GM12892 (cell line): ENCODE results near the gene SUSD1.

Source experiments
- DNase-seq: peaks from one replicate; pipeline ENCODE4 v3.0.0; 2011; ENCODE audit not compliant: insufficient read length
- FAIRE-seq: peaks from 2 replicates; lab custom pipeline; 2011; peaks lifted over from hg19 to GRCh38; lab: Jason Lieb, UNC
- POLR2A ChIP-seq: IDR thresholded peaks from 2 replicates; pipeline ENCODE4 v1.6.1; 2011; ENCODE audit warnings: low read depth, low read length, control low read depth
- POLR2AphosphoS5 ChIP-seq: IDR thresholded peaks from 2 replicates; pipeline ENCODE4 v1.6.1; 2011; ENCODE audit warnings: low read depth, low read length, control low read depth
- TAF1 ChIP-seq: IDR thresholded peaks from 2 replicates; pipeline ENCODE4 v1.6.1; 2011; ENCODE audit warnings: low read depth, mild to moderate bottlenecking, control low read depth, low read length, borderline replicate concordance

The SUSD1 gene

DNA sequence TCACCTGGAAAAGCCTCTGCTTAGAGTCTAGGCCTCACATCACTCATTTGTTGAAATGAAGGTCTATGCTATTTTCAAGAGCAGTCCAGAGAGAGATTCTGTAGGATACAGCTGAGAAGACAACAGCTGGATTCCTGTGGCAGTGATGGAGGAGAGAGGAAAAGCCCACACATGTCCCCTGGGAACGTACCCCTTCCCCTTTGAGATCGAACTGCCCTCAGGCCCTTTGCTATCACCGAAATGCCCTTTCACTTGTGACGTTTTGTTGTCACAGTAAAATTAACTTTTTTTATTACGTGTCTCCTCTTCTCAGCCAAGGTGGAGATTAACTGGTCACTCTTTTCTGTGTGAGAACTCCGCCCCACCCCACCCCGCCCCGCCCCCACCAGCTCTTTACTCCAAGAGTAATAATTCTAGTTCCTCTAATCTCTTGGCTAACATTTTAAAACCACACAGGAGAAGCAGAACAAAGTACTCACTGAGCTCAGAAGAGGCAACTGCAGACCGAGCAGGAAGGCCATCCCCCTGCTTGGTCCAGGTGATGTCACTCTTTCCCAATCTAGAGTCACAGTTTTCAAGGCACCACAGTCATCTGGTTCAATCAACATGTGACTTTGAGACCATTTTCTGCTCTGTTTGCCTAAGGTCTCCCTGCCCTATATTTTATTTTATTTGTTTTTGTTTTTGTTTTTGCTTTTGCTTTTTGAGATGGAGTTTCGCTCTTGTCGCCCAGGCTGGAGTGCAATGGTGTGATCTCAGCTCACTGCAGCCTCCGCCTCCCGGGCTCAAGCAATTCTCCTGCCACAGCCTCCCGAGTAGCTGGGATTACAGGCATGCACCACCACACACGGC lies 105.6 kb downstream of the SUSD1 start:
- DNase-seq (peak; percentile 34), FAIRE-seq (no peak)
- TF ChIP-seq TAF1 (no peak), POLR2A (no peak), POLR2AphosphoS5 (no peak)

DNA sequence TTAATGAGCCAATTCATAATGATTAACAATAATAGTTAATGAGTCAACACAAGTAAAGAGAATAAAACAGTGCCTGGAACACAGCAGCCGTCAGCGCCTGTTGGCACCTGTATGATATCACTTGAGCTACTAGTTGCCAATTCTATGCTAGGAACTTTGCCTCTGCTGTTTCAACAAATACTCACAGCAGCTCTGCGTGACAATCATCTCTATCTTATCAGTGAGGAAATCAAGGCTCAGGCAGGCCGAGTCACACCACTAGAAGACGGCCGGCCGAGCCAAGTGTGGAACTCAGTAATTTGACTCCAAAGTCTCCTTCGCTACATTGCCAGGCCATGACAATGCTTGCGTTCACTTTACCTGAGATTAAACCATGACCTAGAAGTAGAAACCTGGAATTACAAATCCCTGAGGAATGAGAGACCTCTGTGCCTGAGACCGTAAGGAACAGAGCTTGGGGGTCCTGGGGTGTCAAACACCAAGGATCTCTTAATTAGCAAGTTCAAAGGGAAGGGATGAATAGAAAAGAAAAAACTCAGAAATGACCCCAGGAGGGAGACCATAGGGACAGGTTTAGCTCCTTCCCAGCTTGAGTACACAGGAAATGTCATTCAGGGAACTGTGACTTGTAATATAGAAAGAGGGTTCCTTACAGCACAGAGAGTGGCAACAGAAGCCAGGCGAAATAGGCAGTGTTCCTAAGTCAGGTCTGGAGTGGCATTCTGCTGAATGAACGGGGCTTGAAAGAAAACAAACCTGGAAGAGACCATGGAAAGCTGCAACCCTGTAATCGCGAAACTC lies 109.1 kb downstream of the SUSD1 start:
- TF ChIP-seq TAF1 (no peak), POLR2AphosphoS5 (no peak), POLR2A (no peak)
- no peak for DNase-seq
- no peak for FAIRE-seq

DNA sequence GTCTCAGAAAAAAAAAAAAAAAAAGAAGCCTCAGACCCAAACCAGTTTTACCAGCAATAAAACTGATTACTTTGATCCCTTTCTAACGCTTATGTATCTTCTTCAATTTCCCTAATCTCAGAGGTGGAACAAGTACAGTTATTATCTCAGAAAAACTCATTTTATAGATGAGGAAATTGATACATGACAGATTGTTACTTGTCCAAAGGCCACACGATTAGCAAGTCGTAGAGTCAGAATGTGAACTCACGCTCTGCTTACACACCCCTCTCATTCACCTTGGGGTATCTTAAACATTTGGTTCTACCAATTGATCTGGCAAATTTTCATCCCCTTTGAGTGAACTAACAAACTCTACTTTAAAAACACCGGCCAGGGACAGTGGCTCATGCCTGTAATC lies 110.2 kb downstream of the SUSD1 start:
- DNase-seq, result no peak

DNA sequence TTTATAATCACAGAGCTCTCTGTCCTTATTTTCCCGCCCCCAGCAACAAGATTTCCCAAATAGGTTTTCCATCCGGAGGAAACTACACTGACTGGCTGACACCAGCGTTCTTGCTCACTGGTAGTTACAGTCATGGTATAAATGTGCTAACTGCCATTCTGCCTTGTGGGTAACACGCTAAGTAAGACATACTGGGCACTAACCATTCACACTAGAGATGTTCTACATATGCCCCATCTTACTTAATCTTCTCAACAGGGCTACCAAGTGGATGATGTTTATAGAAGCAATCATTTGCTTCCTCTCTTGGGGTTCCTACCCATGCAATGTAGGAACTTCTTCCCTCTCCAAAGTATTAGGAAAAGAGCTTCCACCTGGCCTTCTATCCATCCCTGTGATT lies 111.5 kb downstream of the SUSD1 start:
- no peak for FAIRE-seq
- TF ChIP-seq TAF1, result no peak
- TF ChIP-seq POLR2A, result no peak
- DNase-seq, result no peak

More for the DNA sequence above, 110.2 kb downstream of the SUSD1 start:
- no peak for FAIRE-seq
- TF ChIP-seq POLR2A (no peak), POLR2AphosphoS5 (no peak), TAF1 (no peak)

DNA sequence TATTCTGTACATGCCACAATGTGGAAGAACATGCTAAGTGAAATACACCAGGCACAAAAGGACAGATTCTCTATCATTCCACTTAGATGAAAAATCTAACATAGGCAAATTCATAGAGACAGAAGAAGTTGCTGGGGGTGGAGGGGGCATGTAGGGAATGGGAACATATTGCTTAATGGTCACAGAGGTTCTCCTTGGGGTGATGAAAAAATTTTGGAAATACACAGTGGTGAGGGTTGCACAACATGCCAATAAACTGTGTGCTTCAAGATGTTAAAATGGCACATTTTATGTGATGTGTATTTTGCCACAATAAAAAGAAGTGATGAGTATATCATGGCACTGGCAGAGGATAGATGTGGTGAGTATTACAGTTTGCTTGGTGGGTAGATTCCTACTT lies 111.9 kb downstream of the SUSD1 start:
- DNase-seq, result no peak
- TF ChIP-seq TAF1 (no peak), POLR2A (no peak), POLR2AphosphoS5 (no peak)
- no peak for FAIRE-seq

DNA sequence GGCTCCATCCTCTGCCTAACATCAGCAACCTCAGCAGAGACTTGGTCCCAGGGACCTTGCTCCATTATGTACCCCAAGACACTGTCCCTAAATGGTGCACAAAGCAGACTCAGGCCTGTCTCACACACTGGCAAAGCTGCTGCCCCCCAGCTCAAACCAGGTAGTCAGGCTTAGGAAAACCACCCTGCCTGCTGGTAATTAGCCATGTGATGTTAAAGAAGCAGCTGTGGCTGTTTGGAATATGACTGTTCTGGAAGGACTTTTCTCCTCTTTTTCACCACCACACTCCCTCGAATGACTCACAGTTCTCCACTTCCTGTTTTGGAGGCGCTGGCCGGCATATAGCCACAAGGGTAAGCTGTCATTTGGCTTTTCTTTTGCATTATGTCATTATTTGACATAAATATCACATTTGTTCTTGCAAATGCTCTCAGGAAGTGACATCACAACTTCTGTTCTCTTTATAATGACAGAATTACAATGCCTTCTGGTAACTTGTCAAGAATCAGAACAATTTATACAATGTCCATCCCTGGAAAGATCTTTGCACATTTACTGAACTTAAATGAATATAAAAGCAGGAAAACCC lies 113.9 kb downstream of the SUSD1 start:
- DNase-seq (peak; percentile 40), FAIRE-seq (no peak)
- TF ChIP-seq POLR2A, result no peak
- no peak for TF ChIP-seq POLR2AphosphoS5
- TF ChIP-seq TAF1, result no peak

DNA sequence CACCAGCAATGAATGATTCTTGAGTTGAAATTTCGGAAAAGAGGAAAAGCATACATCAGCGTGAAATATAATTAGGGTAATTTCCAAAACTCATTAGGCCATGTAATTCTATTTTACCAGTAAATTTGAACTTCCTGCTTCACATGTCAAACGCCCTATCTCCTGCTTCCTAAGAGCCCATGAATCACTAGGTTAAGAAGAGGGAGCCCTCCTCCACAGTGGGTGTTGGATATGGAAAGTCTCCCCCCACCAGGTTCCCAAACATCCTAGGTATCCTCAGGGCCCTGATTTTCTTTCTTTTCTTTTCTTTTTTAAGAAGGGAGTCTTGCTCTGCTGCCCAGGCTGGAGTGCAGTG lies 115.2 kb downstream of the SUSD1 start:
- no peak for TF ChIP-seq POLR2AphosphoS5
- TF ChIP-seq POLR2A, result no peak
- TF ChIP-seq TAF1, result no peak
- no peak for FAIRE-seq
- no peak for DNase-seq

DNA sequence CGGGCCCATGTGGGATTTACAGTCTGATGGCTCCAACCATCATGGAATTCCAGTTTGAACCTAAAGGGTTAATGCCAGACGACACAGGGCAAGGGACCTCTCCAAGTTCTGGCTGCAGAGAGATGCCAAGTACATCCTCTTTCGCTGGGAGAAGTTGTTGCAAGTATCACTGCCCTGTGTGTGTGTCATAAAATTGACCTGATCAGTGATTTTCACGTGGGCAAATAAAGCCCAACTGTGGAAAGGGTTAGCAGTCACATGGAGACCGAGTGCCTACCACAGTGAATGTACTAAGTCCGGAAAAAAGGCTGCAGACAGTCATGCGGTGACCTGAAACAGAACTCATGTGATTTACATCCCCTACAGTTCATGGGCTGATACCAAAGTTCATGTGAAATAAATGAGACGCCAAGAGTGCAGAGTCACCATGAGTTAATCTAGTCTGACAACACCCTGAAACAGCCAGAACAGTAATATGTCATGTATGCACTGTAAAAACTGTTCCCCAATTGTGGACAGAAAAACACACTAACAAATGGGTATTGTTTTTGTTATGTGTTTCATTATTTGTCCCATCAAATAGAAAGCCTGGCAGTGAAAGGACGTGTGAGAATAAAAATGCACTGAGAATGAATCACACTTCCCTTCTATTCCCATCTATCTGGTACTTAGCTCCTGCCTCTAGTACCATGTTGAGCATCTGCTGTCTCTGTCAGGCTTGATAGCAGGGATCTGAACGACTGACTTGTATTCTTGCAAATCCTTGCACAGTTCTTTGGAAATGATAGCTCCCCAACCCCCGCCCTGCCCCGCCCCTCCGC lies 115.7 kb downstream of the SUSD1 start:
- DNase-seq (no peak), FAIRE-seq (no peak)
- no peak for TF ChIP-seq POLR2A
- no peak for TF ChIP-seq POLR2AphosphoS5
- TF ChIP-seq TAF1, result no peak

DNA sequence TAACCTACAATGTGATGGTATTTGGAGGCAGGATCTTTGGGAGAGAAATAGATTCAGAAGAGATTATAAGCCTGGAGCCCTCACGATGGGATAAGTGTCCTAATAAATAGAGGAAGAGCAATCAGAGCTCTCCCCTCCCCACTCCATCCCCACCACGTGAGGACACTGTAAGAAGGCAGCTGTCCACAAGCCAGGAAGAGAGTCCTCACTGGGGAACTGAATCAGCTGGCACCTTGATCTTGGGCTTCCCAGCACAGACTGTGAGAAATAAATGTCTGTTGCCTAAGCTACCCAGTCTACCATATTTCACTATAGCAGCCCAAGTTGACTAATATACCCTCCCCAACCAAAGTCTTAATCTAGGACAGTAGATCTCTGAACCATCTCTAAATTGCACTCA lies 118.1 kb downstream of the SUSD1 start:
- TF ChIP-seq POLR2A (no peak), TAF1 (no peak), POLR2AphosphoS5 (no peak)
- FAIRE-seq (no peak), DNase-seq (no peak)

DNA sequence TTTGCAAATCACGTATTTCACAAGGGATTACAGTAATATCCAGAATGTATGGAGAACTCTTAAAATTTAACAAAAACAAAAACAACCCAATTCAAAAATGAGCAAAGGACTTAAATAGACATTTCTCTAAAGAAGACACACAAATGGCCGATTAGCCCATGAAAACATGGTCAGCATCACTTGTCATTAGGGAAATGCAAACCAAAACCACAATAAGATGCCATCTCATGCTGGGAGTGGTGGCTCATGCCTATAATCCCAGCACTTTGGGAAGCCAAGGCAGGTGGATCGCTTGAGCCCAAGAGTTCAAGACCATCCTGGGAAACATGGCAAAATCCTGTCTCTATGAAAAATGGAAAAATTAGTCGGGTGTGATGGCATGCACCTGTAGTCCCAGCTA lies 120.2 kb downstream of the SUSD1 start:
- FAIRE-seq (no peak), DNase-seq (no peak)
- TF ChIP-seq POLR2AphosphoS5, result no peak
- TF ChIP-seq POLR2A, result no peak
- TF ChIP-seq TAF1, result no peak

DNA sequence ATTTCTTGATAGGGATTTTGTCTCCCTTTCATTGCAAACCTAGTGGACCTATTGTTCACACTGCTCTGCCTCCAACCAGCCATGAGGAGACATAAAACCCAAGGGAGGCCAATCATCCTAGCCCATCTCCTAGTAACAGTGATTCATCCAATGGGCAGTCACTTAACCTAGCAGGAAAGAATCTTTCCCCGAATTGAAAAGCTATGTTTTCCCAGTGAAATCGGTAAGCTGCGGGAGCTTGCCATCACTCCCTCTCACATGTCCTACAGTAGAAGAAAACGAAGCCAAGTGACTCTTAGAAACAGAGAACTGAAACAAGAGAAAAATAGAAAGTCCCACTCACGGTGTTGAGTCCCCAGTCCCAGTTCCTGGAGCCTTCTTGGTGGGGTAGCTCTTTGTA lies 123.3 kb downstream of the SUSD1 start:
- DNase-seq, result no peak
- FAIRE-seq, result peak; percentile 67
- TF ChIP-seq POLR2AphosphoS5 (no peak), TAF1 (no peak), POLR2A (no peak)
